CD4-positive, alpha-beta T cell treated with Interleukin-6 at 100 ng/mL for 8 hours (primary cell): ENCODE measurements around the gene GALNT2.

Experiments
- DNase-seq: peaks from one replicate; pipeline ENCODE4 v3.0.0-alpha.2; 2020; ENCODE audit warnings: mixed read lengths, low spot score

GALNT2 gene

DNA sequence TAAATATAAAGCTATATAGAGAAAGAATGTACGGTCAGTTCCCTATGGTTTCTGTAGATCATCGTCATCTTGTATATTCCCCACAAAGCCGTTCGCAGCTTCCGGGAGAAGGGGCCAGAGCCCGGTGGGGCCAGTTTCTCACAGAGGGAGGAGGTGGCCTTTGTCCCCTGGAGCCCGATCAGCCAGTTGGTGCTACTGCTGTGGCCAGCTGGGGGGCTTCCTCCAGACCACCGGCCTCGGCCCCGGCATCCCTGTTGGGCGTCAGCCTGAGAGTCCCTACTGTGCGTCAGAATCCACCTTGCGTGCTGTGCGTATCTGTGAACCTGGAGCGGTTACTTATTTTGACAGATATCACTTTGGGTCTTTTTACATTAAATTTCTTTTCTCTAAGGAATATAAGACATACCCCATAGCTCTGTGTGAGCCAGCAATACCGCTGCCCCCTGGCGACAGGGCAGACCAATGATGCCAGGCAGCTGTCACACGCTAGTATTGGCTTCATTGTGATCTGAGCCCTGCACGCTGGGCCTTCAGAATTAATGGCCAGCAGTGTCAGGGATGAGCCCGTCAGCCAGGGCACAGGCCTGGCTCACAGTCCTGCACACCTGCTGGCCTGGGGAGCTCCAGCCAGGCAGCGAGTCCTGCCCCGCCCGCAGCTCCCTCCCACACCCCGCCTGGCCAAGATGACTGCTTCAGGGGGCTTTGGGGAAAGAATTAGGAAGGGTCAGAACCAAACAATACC, 213.2 kb downstream of the GALNT2 start:
- DNase-seq: no peak

GRCh38 chr1:230280906-230281413, 213.9 kb downstream of the GALNT2 start:
- no peak for DNase-seq

DNA sequence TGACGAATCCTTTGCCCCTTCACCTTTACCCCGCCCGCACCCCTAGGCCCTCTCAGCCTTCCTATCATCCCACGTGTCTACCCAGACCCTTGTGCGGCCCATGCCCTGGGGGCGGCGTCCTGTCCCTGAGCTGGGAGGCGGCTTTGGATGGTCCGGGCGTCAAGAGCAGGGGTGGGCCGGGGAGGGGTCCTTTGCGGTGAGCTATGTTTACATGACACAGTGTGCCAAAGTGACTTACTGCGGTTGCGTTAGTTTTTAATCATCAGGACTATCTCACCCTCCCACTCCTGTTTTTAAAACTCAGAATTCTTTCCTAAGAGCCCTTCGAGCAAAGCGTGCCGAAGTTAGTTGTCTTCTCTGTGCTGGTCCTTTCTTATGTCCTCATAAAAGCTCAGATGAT, 214.5 kb downstream of the GALNT2 start:
- DNase-seq: no peak

GRCh38 chr1:230282157-230282556, 215.1 kb downstream of the GALNT2 start:
- no peak for DNase-seq

DNA sequence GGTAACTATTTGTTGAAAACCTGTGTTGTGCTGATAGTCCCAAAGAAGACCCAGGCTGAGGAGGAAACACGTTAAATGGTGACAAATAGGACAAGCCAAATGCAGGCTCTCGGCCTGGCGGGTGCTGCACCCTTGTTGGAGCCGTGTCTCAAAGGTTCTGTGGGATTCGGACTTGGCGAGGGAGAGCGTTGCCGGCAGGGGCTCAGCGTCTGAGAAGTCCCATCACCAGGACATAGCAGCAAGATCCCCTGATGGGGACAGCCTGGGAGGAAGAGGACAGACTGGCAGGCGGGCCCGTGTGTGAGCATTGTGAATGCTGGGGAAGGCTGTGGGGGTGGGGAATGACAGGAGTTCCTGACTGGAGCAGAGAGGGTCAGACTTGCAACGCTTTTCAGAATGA, 216.6 kb downstream of the GALNT2 start:
- DNase-seq: no peak

- DNase-seq: no peak
These were observed 217.9 kb downstream of the GALNT2 start for GRCh38 chr1:230284891-230285290.

DNA sequence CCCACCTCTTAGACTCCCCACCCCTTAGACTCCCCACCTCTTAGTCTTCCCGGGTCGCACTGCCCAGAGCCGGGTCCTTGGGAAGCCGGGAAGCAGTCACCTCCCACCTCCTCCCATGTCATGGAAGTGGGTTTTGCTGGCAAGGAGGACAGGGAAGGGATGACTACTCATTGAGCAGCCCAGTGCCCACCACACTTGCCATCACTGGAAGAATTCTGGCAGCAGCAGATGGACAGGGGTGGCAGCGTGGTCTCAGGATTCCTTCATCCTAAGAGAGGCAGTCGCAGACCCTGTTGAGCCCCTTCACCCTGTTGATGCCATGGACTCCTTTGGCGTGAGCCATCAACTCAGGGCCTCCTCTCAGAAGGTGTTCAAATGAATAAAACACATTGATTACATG, 218.3 kb downstream of the GALNT2 start:
- DNase-seq: no peak

- DNase-seq: no peak
These were observed 219.3 kb downstream of the GALNT2 start for GRCh38 chr1:230286166-230286889.

- DNase-seq: no peak
These were observed 219.8 kb downstream of the GALNT2 start for GRCh38 chr1:230286890-230287269.

- no peak for DNase-seq
These were observed 220.8 kb downstream of the GALNT2 start for GRCh38 chr1:230287674-230288315.

DNA sequence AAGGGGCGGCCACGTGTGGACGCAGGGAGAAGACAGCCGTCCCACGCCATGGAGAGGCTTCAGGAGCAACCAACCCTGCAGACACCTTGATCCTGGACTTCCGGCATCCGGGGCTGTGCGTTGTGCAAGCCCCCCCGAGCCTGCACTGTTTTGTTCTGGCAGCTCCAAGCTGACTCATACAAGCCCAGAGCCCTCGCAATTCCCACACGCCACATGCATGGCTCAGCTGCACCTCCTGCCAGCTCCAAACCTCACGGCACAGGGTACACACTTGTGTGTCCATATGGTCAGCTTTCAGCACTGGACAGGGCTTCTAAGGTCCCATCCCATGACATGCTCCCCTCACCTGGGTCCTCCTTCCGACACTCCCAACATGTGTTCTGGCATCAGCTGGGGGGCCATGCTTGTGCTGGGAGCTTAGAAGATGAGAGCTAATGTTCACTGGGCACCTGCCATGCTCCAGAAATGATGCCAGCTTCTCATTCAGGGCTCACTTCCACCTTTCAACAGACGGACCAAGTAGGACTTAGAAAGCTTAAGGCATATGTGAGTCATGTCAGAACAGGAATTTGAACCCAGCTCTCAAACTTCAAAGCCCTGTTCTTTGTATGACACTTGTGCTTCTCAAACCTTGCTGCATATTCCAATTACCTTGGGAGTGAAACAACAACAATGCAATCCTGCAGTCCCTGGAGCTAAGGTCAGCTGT, 221.8 kb downstream of the GALNT2 start:
- DNase-seq: no peak

DNA sequence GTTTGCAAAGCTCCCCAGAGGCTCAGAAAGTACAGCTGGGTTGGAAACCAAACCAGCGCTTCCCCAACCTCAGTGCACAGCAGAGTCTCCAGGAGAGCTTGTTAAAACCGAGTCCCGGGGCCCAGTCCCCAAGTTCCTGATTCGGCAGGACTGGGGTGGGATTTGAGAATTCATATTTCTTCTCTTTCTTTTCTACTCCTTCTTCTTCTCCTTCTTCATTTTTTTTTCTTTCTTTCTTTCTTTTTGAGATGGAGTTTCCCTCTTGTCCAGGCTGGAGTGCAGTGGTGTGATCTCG, 222.3 kb downstream of the GALNT2 start:
- no peak for DNase-seq

- DNase-seq: no peak
These were observed 224.9 kb downstream of the GALNT2 start for GRCh38 chr1:230291731-230292620.

- no peak for DNase-seq
These were observed 225.8 kb downstream of the GALNT2 start for GRCh38 chr1:230292689-230293389.

DNA sequence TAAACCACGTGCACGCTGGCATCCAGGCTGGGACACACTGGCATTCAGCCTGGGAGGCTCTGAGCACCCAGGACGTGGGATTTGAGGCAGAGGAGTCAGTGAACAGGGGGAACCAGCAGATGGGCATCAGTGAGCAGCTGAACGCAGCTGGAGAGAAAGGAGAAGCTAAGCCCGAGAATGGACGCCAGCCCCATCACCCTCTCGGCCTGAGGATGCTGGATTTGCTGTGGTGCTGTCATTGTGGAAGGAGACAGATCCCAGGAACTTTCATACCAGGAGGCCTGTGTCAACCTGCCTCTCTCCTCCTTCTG, 226.3 kb downstream of the GALNT2 start:
- no peak for DNase-seq

DNA sequence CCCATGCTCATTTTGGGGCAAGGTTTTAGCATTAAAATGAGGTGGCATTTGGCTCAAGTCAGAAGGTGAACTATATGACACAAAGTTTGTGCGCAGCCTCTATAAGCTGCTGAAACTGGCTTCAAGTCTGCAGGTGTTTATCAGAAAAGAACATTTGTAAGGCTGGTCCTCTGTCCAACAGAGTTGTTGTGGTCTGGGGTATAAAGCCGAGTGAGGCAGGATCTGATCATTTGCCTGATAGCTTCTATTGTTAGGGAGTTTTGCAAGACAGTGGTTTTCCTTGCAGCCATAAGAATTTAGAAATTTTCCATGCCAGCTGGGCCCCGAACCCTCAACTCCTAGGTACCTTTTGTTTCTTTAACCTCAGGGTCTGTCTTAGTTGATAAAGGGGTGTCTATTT, 228.3 kb downstream of the GALNT2 start:
- DNase-seq: no peak

DNA sequence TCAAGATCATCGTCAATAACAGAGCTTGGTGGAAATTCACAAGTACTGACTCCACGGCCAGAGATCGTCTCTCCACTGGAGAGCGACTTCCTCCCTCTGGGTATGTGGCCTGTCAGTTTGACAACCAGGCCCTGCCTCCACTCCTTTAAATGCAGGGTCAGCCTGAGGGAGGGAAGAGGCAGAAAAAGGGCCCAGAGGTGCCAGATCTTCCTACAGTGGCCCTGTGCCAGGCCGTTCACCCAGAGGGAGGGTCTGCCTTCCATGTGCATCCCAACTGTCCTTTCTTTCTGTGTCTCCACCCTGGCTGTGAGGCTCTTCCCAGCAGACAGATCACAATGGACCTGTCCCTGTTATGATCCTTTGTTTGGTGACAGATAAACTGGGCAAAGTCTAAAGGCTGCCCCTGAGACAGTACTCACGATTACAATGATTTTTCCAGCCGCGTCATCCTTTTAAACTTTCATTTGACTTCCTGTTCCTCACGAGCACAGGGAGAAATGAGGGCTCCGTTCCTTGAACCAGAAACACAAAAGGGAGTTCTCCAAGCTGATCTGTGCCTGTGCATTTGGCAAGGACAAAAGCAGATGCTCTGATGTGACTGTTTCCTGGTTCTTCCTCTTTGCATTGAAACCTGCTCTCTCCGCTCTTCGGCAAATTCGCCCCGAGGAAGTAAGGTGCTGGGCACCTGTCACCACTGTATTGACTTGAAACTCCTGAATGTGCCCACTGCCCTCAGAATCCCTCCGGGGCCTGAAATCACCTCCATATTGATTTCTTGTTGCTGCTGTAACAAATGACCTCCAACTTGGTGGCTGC, 232.4 kb downstream of the GALNT2 start:
- DNase-seq: no peak

DNA sequence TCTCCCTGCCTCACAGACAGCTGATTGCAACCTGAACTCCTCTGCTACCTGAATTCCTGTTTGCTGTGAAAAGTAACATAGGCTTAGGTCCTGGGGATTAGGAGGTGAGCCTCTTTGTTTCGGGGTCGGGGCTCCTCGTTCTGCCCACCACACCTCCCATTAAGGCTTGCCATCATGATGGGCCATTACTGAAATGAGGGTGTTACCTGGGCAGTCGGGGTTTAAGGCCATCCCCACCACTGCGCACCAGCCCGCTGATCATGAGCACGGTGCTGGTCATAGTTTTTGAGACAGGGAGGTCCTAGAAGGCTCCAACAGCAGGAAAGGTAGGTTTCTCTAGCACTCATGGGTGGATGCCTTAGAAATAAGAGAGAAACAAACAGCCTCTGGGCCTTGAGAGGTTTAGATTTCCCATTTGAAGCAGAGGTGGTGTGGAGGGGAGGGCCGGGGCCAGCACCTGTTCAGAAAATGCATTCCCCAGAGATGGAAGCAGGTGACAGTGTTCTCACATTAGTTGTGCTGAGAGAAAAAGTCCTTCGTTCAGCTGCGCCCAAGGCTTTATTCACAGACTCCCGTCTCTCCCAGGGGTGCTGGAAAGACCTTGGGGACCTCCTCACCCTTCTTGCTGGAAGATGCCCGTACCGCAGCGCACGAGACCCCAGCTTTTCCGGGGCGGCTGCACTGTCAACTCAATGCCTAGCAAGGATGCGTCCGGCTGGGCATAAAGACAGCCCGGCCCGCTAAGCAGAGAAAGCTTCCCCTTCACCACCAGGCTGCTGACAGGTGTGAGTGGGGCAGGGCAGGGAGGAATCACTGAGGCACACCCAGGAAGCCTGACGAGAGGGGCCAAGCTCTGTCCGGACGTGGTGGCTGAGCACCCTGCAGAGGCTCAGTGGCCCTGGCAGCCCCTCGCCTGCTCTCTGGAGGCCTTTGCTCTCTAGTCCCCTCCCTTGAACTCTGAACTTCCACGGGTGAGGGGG, 233.6 kb downstream of the GALNT2 start:
- DNase-seq: no peak

DNA sequence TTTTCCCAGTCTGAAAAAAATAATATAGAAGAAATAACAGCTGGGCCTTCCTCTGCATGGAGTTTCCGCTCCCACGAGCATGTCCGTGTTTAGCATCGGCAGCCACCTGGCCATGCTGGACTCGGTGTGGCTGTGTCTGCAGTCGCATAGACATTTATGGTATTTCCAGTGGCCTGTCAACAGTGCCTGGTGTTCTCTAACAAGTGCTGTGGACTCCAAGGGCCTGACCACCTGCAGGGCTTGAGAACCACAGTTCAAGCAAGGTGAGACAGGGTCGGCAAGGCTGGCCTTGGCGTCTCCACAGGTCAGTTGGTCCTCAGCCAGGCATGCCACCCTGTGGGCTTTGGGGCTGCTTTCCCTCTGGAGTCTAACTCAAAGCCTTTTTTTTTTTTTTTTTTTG, 234.3 kb downstream of the GALNT2 start:
- DNase-seq: no peak
